ENCODE data around the gene CTNNAL1.

- TF ChIP-seq CTCF (IDR thresholded peaks at IDR 0.05) (no peak), SIN3A (IDR thresholded peaks at IDR 0.05; ENCODE audit: borderline replicate concordance, low read depth, low read length) (no peak), USF2 (IDR thresholded peaks at IDR 0.05; ENCODE audit: borderline replicate concordance, low read depth, low read length) (no peak), EZH2phosphoT487 (IDR thresholded peaks at IDR 0.05; ENCODE audit: borderline replicate concordance, low read depth) (no peak), TEAD4 (IDR thresholded peaks at IDR 0.05; ENCODE audit: borderline replicate concordance, insufficient read depth) (no peak), NRF1 (IDR thresholded peaks at IDR 0.05; ENCODE audit: low read depth, low read length) (no peak), GABPA (IDR thresholded peaks at IDR 0.05; ENCODE audit: low read depth) (no peak), USF1 (IDR thresholded peaks at IDR 0.05; ENCODE audit: borderline replicate concordance, low read depth) (no peak), MAX (IDR thresholded peaks at IDR 0.05; ENCODE audit: low read depth) (no peak), RAD21 (IDR thresholded peaks at IDR 0.05; ENCODE audit: low read length) (no peak), JUND (IDR thresholded peaks at IDR 0.05) (no peak), RFX5 (IDR thresholded peaks at IDR 0.05; ENCODE audit: low read length) (no peak)
These were observed 18.6 kb downstream of the CTNNAL1 start for GRCh38 chr9:108994695-108995094.

Measured in SK-N-SH (cell line).